HCT116 (cell line): ENCODE data around the gene TMEM131. TPM values are rescaled to one million over a fixed set of nuclear protein-coding genes. Genes with fewer than 3 reads are reported as not detected.

Experiments used
- ATAC-seq: fragments of 200-7000 bp; cut with Tn5 transposase; 2 replicates; pipeline ENCODE4 v1.9.1; 2020; ENCODE audit warnings: mild to moderate bottlenecking, moderate library complexity
- BruUV-seq: library from RNA; stranded (reverse); fragments of 400-500 nt; replicated peaks from 2 replicates; lab custom pipeline; 2021; lab: Mats Ljungman, UMichigan
- CTCF ChIA-PET: fragments of 300-600 bp; sonication (Branson Sonifier 250); formaldehyde crosslinking; loops from one replicate; lab custom pipeline; 2021; ENCODE audit warnings: antibody characterized with exemption; lab: Charles Lee
- POLR2A ChIA-PET: fragments of 300-600, 350-600 bp; sonication (Branson Sonifier 250); formaldehyde crosslinking; loops from one replicate; lab custom pipeline; 2021; ENCODE audit warnings: antibody characterized with exemption; lab: Charles Lee
- RAD21 ChIA-PET, 2 experiments: fragments of 300-600 bp; sonication (Branson Sonifier 250); formaldehyde crosslinking; loops; one replicate each; lab custom pipeline; 2023; ENCODE audit warnings: low total read pairs in 2 of 2; ENCODE audit not compliant: uncharacterized antibody in 2 of 2, unreplicated experiment in 2 of 2, low non-redundant PET in 1 of 2; lab: Charles Lee
- DNase-seq: peaks from one replicate; pipeline ENCODE4 v3.0.0-alpha.2; 2010; ENCODE audit warnings: low read depth, low spot score
- H2AFZ ChIP-seq: fragments of 200-600 bp; shearing (Covaris generic), sonication (generic); 2 replicates; pipeline ENCODE4 v1.6.1; 2017; ENCODE audit warnings: low read depth, mixed run types, mixed read lengths, antibody characterized with exemption, low read length; ENCODE audit not compliant: poor library complexity, severe bottlenecking
- H3K27ac ChIP-seq: 2 replicates; pipeline ENCODE4 v1.5.1; 2012; ENCODE audit warnings: low read depth, low read length
- H3K27me3 ChIP-seq: fragments of 200-600 bp; sonication (generic); 2 replicates; pipeline ENCODE4 v1.6.1; 2016; ENCODE audit warnings: mixed run types, low read length, mixed read lengths; ENCODE audit not compliant: insufficient read depth
- H3K36me3 ChIP-seq, 2 experiments: fragments of 200-500 bp in 1 of 2; fragments of 200-600 bp in 1 of 2; sonication (Bioruptor generic) in 1 of 2; sonication (generic) in 1 of 2; 2 replicates each; pipeline versions ENCODE4 v1.5.1 to v1.6.1; 2014 to 2016; ENCODE audit warnings: low read length in 2 of 2, inconsistent platforms in 1 of 2, mixed read lengths in 1 of 2, mixed run types in 1 of 2; ENCODE audit not compliant: insufficient read depth in 2 of 2, control insufficient read depth in 1 of 2
- H3K4me1 ChIP-seq, 2 experiments: fragments of 200-600 bp in 1 of 2; sonication (generic) in 1 of 2; 2 replicates each; pipeline versions ENCODE4 v1.5.1 to v1.6.1; 2012 to 2017; ENCODE audit warnings: low read length in 2 of 2, inconsistent platforms in 1 of 2, mild to moderate bottlenecking in 1 of 2, mixed read lengths in 1 of 2, mixed run types in 1 of 2, moderate library complexity in 1 of 2; ENCODE audit not compliant: insufficient read depth in 2 of 2, control insufficient read depth in 1 of 2
- H3K4me2 ChIP-seq: fragments of 200-600 bp; sonication (generic); 2 replicates; pipeline ENCODE4 v1.6.1; 2017; ENCODE audit warnings: mixed run types, low read length, mixed read lengths
- H3K4me3 ChIP-seq, 2 experiments: fragments of 200-600 bp in 1 of 2; sonication (generic) in 1 of 2; replicated peaks in 1 of 2; 2 replicates each; pipeline ENCODE4 v1.5.1; 2011 to 2016; ENCODE audit warnings: low read length in 2 of 2, control low read depth in 1 of 2, low read depth in 1 of 2, mild to moderate bottlenecking in 1 of 2, mixed read lengths in 1 of 2, mixed run types in 1 of 2
- H3K79me2 ChIP-seq: fragments of 200-600 bp; sonication (generic); 2 replicates; pipeline ENCODE4 v1.6.1; 2017; ENCODE audit warnings: mild to moderate bottlenecking, mixed run types, low read length, moderate library complexity, mixed read lengths; ENCODE audit not compliant: insufficient read depth
- H3K9ac ChIP-seq: fragments of 200-600 bp; sonication (generic); 2 replicates; pipeline ENCODE4 v1.6.1; 2016; ENCODE audit warnings: low read length, mixed read lengths
- H3K9me2 ChIP-seq: fragments of 200-600 bp; sonication (generic), shearing (Covaris generic); 2 replicates; pipeline ENCODE4 v1.6.1; 2017; ENCODE audit warnings: mixed run types, mild to moderate bottlenecking, moderate library complexity; ENCODE audit not compliant: insufficient read depth
- H3K9me3 ChIP-seq, 2 experiments: fragments of 200-500 bp in 1 of 2; fragments of 200-600 bp in 1 of 2; sonication (Bioruptor generic) in 1 of 2; sonication (generic) in 1 of 2; 2 replicates each; pipeline ENCODE4 v1.6.1; 2014 to 2017; ENCODE audit warnings: low read length in 2 of 2, mixed read lengths in 2 of 2, inconsistent platforms in 1 of 2, low read depth in 1 of 2, mild to moderate bottlenecking in 1 of 2, mixed run types in 1 of 2, moderate library complexity in 1 of 2; ENCODE audit not compliant: control insufficient read depth in 1 of 2, insufficient read depth in 1 of 2
- H4K20me1 ChIP-seq: fragments of 200-600 bp; sonication (generic), shearing (Covaris generic); 2 replicates; pipeline ENCODE4 v1.6.1; 2017; ENCODE audit warnings: mixed run types, mild to moderate bottlenecking, moderate library complexity; ENCODE audit not compliant: insufficient read depth
- ATF3 ChIP-seq: IDR thresholded peaks from 2 replicates; pipeline ENCODE4 v1.6.1; 2012
- CBX3 ChIP-seq: IDR thresholded peaks from 2 replicates; pipeline ENCODE4 v1.6.1; 2012; ENCODE audit warnings: low read depth
- CEBPB ChIP-seq: IDR thresholded peaks from 2 replicates; pipeline ENCODE4 v1.6.1; 2012; ENCODE audit warnings: low read depth
- CTCF ChIP-seq, 3 experiments: fragments of 200-600 bp in 1 of 3; sonication (generic) in 1 of 3; IDR thresholded peaks in 2 of 3; conservative IDR thresholded peaks in 1 of 3; 2 replicates each; pipeline ENCODE4 v1.5.1; 2012 to 2017; ENCODE audit warnings: low read depth in 2 of 3, low read length in 2 of 3, antibody characterized with exemption in 1 of 3, borderline replicate concordance in 1 of 3, control low read depth in 1 of 3, mild to moderate bottlenecking in 1 of 3, mixed read lengths in 1 of 3, mixed run types in 1 of 3, moderate library complexity in 1 of 3; ENCODE audit not compliant: insufficient read depth in 1 of 3
- EGR1 ChIP-seq: IDR thresholded peaks from 2 replicates; pipeline ENCODE4 v1.6.1; 2012; ENCODE audit warnings: low read depth
- EZH2phosphoT487 ChIP-seq: fragments of 200-600 bp; IDR thresholded peaks from 2 replicates; pipeline ENCODE4 v1.6.1; 2018; ENCODE audit warnings: antibody characterized with exemption, borderline replicate concordance
- FOSL1 ChIP-seq: IDR thresholded peaks from 2 replicates; pipeline ENCODE4 v1.6.1; 2012; ENCODE audit warnings: low read depth
- MAX ChIP-seq: IDR thresholded peaks from 2 replicates; pipeline ENCODE4 v1.6.1; 2012
- POLR2A ChIP-seq: IDR thresholded peaks from 2 replicates; pipeline ENCODE4 v1.7.0; 2011; ENCODE audit warnings: borderline replicate concordance; ENCODE audit not compliant: insufficient read depth, insufficient read length; ENCODE audit errors: extremely low read depth
- POLR2AphosphoS5 ChIP-seq: IDR thresholded peaks from 2 replicates; pipeline ENCODE4 v1.6.1; 2011; ENCODE audit warnings: mild to moderate bottlenecking, low read depth, low read length, moderate library complexity
- RAD21 ChIP-seq: IDR thresholded peaks from 2 replicates; pipeline ENCODE4 v1.6.1; 2012; ENCODE audit warnings: low read depth, mild to moderate bottlenecking
- REST ChIP-seq: IDR thresholded peaks from 2 replicates; pipeline ENCODE4 v1.6.1; 2012; ENCODE audit warnings: low read depth
- SIN3A ChIP-seq: IDR thresholded peaks from 2 replicates; pipeline ENCODE4 v1.6.1; 2012; ENCODE audit warnings: low read depth
- SP1 ChIP-seq: IDR thresholded peaks from 2 replicates; pipeline ENCODE4 v1.6.1; 2012; ENCODE audit warnings: low read depth
- TCF7L2 ChIP-seq: IDR thresholded peaks from 2 replicates; pipeline ENCODE4 v1.7.0; 2011; ENCODE audit warnings: borderline replicate concordance, inconsistent platforms; ENCODE audit not compliant: insufficient read depth, insufficient read length; ENCODE audit errors: extremely low read depth
- ZBTB33 ChIP-seq: IDR thresholded peaks from 2 replicates; pipeline ENCODE4 v1.6.1; 2011; ENCODE audit warnings: mild to moderate bottlenecking, low read length, moderate library complexity; ENCODE audit not compliant: insufficient replicate concordance; ENCODE audit errors: extremely low read depth
- ZFX ChIP-seq: fragments of 450-650 bp; IDR thresholded peaks from 2 replicates; pipeline ENCODE4 v1.6.1; 2017
- ZNF274 ChIP-seq: fragments of 200-500 bp; sonication (Bioruptor generic); IDR thresholded peaks from 2 replicates; pipeline ENCODE4 v1.6.1; 2014; ENCODE audit warnings: mild to moderate bottlenecking, low read depth, low read length, inconsistent platforms
- intact Hi-C: fragments of 100-400 bp; cut with micrococcal nuclease; formaldehyde crosslinking; loops from 2 replicates; pipeline ENCODE4 v1.10.0; 2022
- total RNA-seq: library from RNA; stranded (reverse); gene quantifications from one replicate; pipeline ENCODE4 v1.2.1, GENCODE V29; 2021; ENCODE audit not compliant: unreplicated experiment

The TMEM131 gene
- total RNA-seq, 1 experiment from 2014 or later, result 51.5 TPM

GRCh38 chr2:97868986-97869721 is 126.6 kb downstream of the TMEM131 start:
- BruUV-seq, result no TSS peak
- H3K9ac ChIP-seq, result peak overlapping the region; percentile 58
- H3K79me2 ChIP-seq, result peaks cover 47% of the 10 kb centered on the region
- no peaks in the 10 kb centered on the region for H3K9me2 ChIP-seq
- H3K36me3 ChIP-seq, result no peaks in the 10 kb centered on the region
- H3K4me3 ChIP-seq, result peak overlapping the region; percentile 18 to 41
- no peaks in the 10 kb centered on the region; a peak in 1 of 4 replicates for H3K9me3 ChIP-seq
- H3K27me3 ChIP-seq, result no peaks in the 10 kb centered on the region
- DNase-seq, result peak; percentile 98
- H3K4me1 ChIP-seq, result peaks cover 51 to 75% of the 10 kb centered on the region in 2 experiments
- ChIA-PET CTCF (interaction anchor here (1.0 kb wide), 1 partner anchor 62 kb away, joined by 3 read pairs; no protein-coding TSS in a partner anchor), POLR2A (no interaction called here), RAD21 (no interaction called here)
- peak overlapping the region; percentile 84 for H3K27ac ChIP-seq
- no peak overlapping the region for H2AFZ ChIP-seq
- intact Hi-C loops, result loop anchor here (2.0 to 5.0 kb wide), 2 partner anchors 128 to 398 kb away; no protein-coding TSS in a partner anchor
- peak; percentile 90 for ATAC-seq
- no peaks in the 10 kb centered on the region for H4K20me1 ChIP-seq
- H3K4me2 ChIP-seq, result peak overlapping the region; percentile 70
- TF ChIP-seq EZH2phosphoT487 (no peak), CBX3 (peak; percentile 99), POLR2A (no peak), CEBPB (peak; percentile 87), MAX (peak; percentile 87), TCF7L2 (peak; percentile 99), POLR2AphosphoS5 (peak; percentile 81), CTCF (IDR thresholded peaks at IDR 0.05 in 2 of 3, conservative IDR thresholded peaks at IDR 0.05 in 1 of 3; ENCODE audit: borderline replicate concordance in 1 of 3, insufficient read depth in 1 of 3, low read depth in 2 of 3, low read length in 2 of 3) (no peak), SP1 (peak; percentile 99), ZFX (no peak), ATF3 (peak; percentile 88), RAD21 (peak; percentile 54), EGR1 (peak; percentile 31; the same call in 1 of the 2 replicates), REST (no peak), ZNF274 (no peak), ZBTB33 (no peak), SIN3A (peak; percentile 100), FOSL1 (peak; percentile 98)
